HEK293 (cell line): ENCODE data around the gene SPNS2.

Experiments used
- ZBTB17 ChIP-seq: fragments of 450-650 bp; formaldehyde crosslinking; IDR thresholded peaks from 2 replicates; pipeline ENCODE4 v1.5.1; 2016; ENCODE audit warnings: missing biosample characterization, missing genetic modification characterization
- ZNF350 ChIP-seq: fragments of 450-650 bp; formaldehyde crosslinking; IDR thresholded peaks from 2 replicates; pipeline ENCODE4 v1.5.0; 2017; ENCODE audit warnings: missing biosample characterization, mild to moderate bottlenecking, missing genetic modification characterization

- TF ChIP-seq ZNF350 (tag by site-specific recombination), result no peak
- no peak for TF ChIP-seq ZBTB17
These were observed 20.3 kb upstream of the SPNS2 start for GRCh38 chr17:4478318-4478830.
